Rectal smooth muscle tissue (tissue), 1 donor: Measurements from ENCODE around the gene CDH11.
A peak's percentile ranks its signal among the peaks of the same experiment; 100 is the strongest.

ENCODE experiments used
- H3K27ac ChIP-seq: one replicate; pipeline ENCODE4 v1.7.0; 2013; ENCODE audit warnings: low read depth, low read length, inconsistent platforms
- H3K27me3 ChIP-seq: one replicate; pipeline ENCODE4 v1.7.0; 2013; ENCODE audit warnings: low read length; ENCODE audit not compliant: control insufficient read depth, insufficient read depth
- H3K36me3 ChIP-seq: one replicate; pipeline ENCODE4 v1.7.0; 2013; ENCODE audit warnings: low read length; ENCODE audit not compliant: control insufficient read depth, insufficient read depth
- H3K4me1 ChIP-seq: one replicate; pipeline ENCODE4 v1.7.0; 2013; ENCODE audit warnings: low read length; ENCODE audit not compliant: control insufficient read depth, insufficient read depth
- H3K4me3 ChIP-seq: one replicate; pipeline ENCODE4 v1.7.0; 2013; ENCODE audit warnings: low read length
- H3K9ac ChIP-seq: one replicate; pipeline ENCODE4 v1.7.0; 2013; ENCODE audit warnings: low read length

Gene CDH11

GRCh38 chr16:65123396-65124211 lies 1.7 kb upstream of the CDH11 start:
- H3K27me3 ChIP-seq: peaks cover 3% of the 10 kb centered on the region
- H3K27ac ChIP-seq: peak overlapping the region; percentile 90
- peak overlapping the region; percentile 66 for H3K4me3 ChIP-seq
- peak overlapping the region; percentile 8 for H3K9ac ChIP-seq
- no peaks in the 10 kb centered on the region for H3K36me3 ChIP-seq
- H3K4me1 ChIP-seq: peaks cover 7% of the 10 kb centered on the region

- H3K27ac ChIP-seq: peak overlapping the region; percentile 90
- H3K27me3 ChIP-seq: peaks cover 3% of the 10 kb centered on the region
- no peaks in the 10 kb centered on the region for H3K36me3 ChIP-seq
- peak overlapping the region; percentile 8 for H3K9ac ChIP-seq
- H3K4me3 ChIP-seq: peak overlapping the region; percentile 66
- peaks cover 10% of the 10 kb centered on the region for H3K4me1 ChIP-seq
Measured at GRCh38 chr16:65122724-65123395, 997 bp upstream of the CDH11 start.

GRCh38 chr16:65120831-65121721 lies 787 bp downstream of the CDH11 start:
- peaks cover 18% of the 10 kb centered on the region for H3K4me1 ChIP-seq
- no peaks in the 10 kb centered on the region for H3K36me3 ChIP-seq
- H3K27me3 ChIP-seq: peaks cover 3% of the 10 kb centered on the region
- H3K9ac ChIP-seq: peak overlapping the region; percentile 32
- peak overlapping the region; percentile 71 for H3K27ac ChIP-seq
- peak overlapping the region; percentile 77 for H3K4me3 ChIP-seq

- peak overlapping the region; percentile 71 for H3K27ac ChIP-seq
- no peak overlapping the region for H3K9ac ChIP-seq
- H3K27me3 ChIP-seq: peaks cover 3% of the 10 kb centered on the region
- peak overlapping the region; percentile 77 for H3K4me3 ChIP-seq
- no peaks in the 10 kb centered on the region for H3K36me3 ChIP-seq
- H3K4me1 ChIP-seq: peaks cover 18% of the 10 kb centered on the region
Measured at GRCh38 chr16:65120461-65120830, 1.4 kb downstream of the CDH11 start.

GRCh38 chr16:65119901-65120401 lies 1.9 kb downstream of the CDH11 start:
- no peaks in the 10 kb centered on the region for H3K36me3 ChIP-seq
- H3K9ac ChIP-seq: no peak overlapping the region
- peak overlapping the region; percentile 77 for H3K4me3 ChIP-seq
- peaks cover 3% of the 10 kb centered on the region for H3K27me3 ChIP-seq
- peaks cover 20% of the 10 kb centered on the region for H3K4me1 ChIP-seq
- H3K27ac ChIP-seq: peak overlapping the region; percentile 71

GRCh38 chr16:65119435-65119834 lies 2.4 kb downstream of the CDH11 start:
- H3K4me3 ChIP-seq: no peak overlapping the region
- peaks cover 3% of the 10 kb centered on the region for H3K27me3 ChIP-seq
- H3K27ac ChIP-seq: peak overlapping the region; percentile 71
- H3K4me1 ChIP-seq: peaks cover 22% of the 10 kb centered on the region
- no peak overlapping the region for H3K9ac ChIP-seq
- no peaks in the 10 kb centered on the region for H3K36me3 ChIP-seq

GRCh38 chr16:65118871-65119270 lies 3.0 kb downstream of the CDH11 start:
- H3K9ac ChIP-seq: no peak overlapping the region
- no peaks in the 10 kb centered on the region for H3K36me3 ChIP-seq
- H3K27ac ChIP-seq: no peak overlapping the region
- peaks cover 26% of the 10 kb centered on the region for H3K4me1 ChIP-seq
- H3K27me3 ChIP-seq: peaks cover 3% of the 10 kb centered on the region
- H3K4me3 ChIP-seq: peak overlapping the region; percentile 2

GRCh38 chr16:65117811-65118448 lies 3.9 kb downstream of the CDH11 start:
- Histone ChIP-seq H3K4me1 (peaks cover 26% of the 10 kb centered on the region), H3K4me3 (no peak overlapping the region), H3K9ac (no peak overlapping the region), H3K36me3 (no peaks in the 10 kb centered on the region), H3K27ac (no peak overlapping the region), H3K27me3 (peaks cover 3% of the 10 kb centered on the region)

GRCh38 chr16:65116818-65117430 lies 4.9 kb downstream of the CDH11 start:
- Histone ChIP-seq H3K9ac (no peak overlapping the region), H3K27me3 (no peaks in the 10 kb centered on the region), H3K27ac (no peak overlapping the region), H3K36me3 (no peaks in the 10 kb centered on the region), H3K4me3 (no peak overlapping the region), H3K4me1 (peaks cover 26% of the 10 kb centered on the region)

GRCh38 chr16:65116216-65116615 lies 5.6 kb downstream of the CDH11 start:
- peaks cover 26% of the 10 kb centered on the region for H3K4me1 ChIP-seq

GRCh38 chr16:65114527-65114926 lies 7.3 kb downstream of the CDH11 start:
- Histone ChIP-seq H3K27ac (no peak overlapping the region), H3K4me3 (no peak overlapping the region), H3K9ac (no peak overlapping the region), H3K27me3 (no peaks in the 10 kb centered on the region), H3K36me3 (no peaks in the 10 kb centered on the region), H3K4me1 (peaks cover 24% of the 10 kb centered on the region)

More at GRCh38 chr16:65116216-65116615, 5.6 kb downstream of the CDH11 start:
- no peak overlapping the region for H3K4me3 ChIP-seq
- H3K9ac ChIP-seq: no peak overlapping the region
- no peaks in the 10 kb centered on the region for H3K27me3 ChIP-seq
- no peaks in the 10 kb centered on the region for H3K36me3 ChIP-seq
- no peak overlapping the region for H3K27ac ChIP-seq
